HG02642 (cell line): ENCODE measurements around the gene TBC1D2B.

Experiments
- ATAC-seq: cut with Tn5 transposase; IDR thresholded peaks from one replicate; pipeline ENCODE4 v1.9.1; 2021; ENCODE audit warnings: mild to moderate bottlenecking; ENCODE audit not compliant: unreplicated experiment, poor library complexity

The TBC1D2B gene

DNA sequence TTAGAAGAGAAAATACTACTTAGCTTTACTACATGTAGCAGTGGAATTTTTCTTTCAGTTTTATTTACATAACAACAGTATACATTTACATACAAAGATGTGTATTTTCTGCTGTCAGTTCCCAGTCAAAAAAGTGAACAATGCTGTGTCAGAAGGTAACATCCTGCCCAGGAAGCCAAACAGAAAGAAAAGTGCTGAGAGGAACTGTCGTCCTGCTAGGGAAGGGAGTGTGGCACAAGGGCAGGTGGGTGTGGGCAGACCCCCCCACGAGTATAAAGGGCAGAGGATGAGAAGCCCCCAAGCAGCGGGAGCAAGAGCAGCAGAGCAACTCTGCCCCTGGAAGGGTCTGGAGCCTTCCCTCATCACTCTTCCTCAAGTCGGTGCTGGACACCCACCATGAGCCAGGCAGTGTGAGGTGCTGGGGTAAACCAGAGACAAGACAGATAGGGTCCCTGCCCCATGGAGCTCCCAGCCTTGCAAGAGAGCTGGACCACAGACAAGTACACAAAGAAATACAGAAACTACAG lies 39.7 kb downstream of the TBC1D2B start:
- no peak for ATAC-seq

DNA sequence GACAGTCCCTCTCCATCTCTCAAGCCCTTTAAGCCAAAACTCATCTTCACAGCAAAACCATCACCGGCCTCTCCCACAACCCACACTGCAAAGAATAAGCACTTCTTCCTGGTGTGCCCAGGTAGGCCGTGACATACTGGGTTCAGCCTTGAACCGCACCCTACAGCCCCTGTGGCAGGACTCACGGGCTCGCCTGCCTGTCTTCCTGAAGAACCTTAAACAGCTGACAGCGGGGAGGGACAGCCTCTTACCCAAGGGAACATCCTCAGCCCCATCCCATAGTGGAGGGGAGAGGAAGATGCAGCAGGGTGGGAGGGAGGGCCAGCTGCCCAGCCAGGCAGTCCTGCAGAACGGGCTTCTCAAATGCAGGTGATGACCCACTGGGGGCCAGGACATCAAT lies 40.2 kb downstream of the TBC1D2B start:
- ATAC-seq, result no peak

DNA sequence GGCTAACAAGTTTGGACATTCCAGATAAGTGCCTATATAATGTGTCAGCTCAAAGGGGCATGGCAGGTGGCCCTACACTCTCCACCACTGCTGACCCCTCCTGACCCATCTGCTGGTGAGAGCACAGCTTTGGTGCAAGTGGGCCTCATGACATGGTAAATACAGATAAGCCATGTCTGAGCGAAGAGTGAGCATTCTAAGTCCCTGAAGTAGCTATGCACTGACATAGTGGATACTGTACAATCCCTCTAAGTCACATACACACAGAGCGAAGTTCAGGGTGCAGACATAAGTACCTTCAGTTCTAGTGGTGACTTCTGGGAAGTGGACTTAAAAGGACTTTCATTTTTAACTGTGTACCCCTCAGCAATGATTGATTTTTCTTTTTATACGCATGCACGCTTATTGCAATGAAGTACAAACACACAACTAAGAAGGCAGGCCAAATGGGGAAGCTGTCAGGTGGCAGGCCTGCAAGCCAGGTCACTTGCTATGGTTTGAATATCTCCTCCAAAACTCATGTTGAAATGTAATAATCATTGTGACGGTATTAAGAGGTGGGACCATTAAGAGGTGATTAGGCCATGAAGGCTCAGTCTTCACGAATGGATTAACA lies 41.5 kb downstream of the TBC1D2B start:
- ATAC-seq, result no peak

DNA sequence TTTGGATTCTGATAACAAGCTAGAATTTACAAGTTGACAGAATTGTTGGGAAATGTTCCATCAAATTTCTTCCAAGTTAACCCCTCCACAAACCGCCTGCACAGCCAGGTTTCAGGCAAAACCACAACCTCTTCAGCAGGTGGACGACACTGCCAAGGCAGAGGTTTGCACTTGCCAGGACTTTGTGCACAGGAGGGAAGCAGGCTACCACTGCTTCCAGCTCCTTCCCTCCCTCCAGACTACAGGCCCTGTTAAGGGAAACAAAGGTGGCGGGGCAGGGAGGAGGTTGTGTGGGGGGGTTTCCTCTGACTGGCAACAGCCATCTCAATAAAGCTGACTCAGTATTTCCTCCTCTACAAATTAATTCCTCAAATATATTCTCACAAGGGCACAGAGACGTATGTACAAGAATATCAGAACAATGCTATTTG lies 42.2 kb downstream of the TBC1D2B start:
- ATAC-seq, result no peak

DNA sequence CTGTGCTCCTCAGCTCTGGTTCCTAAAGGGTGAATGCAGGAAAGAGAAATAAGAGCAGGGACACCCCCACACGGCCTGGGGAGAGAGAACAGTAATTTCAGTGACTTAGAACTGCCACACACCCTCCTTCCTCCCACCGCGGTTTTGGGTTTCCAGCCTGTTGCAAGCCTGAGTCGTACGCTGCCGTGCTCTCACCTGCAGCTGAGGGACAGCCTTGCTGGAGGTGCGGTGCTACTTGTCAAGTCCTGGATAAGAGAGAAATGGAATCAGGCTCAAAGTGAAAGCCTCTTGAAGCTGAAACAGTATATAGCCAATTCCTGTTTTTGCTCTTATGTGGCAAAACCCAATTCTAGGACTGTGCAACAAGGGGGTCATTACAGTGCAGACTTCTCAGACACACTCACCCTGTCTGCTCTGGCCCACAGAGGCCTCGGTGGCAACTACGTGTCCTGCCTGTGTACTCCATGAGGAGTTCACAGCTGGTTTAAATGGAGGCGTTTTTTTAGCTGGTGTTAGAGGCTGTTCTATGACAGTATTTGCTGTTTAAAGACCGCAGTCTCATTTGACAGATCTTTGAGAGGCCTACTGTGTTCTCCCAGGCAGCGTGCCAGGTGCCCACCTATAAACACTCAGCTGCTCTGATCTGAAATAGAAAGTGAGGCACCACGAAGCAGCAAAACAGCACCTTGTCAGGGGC lies 42.9 kb downstream of the TBC1D2B start:
- peak; percentile 73 for ATAC-seq

DNA sequence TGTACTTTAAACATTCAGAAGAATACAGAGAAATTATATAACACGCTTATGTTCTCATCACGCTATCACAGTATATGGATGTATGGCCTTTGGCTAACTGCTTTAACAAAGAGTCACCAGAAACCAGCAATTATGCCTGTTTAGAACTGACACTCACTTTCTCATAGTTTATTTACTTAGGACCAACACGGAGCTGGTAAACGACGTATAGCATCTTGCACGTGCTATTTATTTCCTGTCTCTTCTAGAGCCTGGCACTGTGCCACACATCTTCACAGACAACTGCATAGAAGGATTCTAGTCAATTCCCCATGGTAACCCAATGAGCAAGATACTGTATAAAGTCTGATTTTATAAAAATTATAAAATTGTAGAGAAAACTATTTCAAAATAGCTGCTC lies 43.6 kb downstream of the TBC1D2B start:
- ATAC-seq, result no peak

DNA sequence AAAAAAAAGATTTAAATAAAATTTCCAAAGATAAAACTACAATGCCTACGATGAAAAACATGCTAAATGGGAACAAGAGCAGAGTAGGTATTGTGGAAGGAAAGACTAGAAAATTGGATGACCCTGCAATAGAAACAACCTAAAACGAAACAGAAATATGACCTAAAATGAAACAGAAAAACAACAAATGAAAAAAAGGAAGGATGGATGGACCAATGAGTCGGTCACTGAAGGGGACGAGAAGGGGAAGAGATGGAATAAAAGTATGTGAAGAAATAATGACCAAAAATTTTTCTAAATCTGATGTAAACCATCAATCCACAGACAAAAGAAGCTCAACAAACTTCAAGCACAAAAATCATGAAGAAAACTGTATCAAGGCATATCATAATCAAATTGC lies 44.8 kb downstream of the TBC1D2B start:
- ATAC-seq, result no peak

DNA sequence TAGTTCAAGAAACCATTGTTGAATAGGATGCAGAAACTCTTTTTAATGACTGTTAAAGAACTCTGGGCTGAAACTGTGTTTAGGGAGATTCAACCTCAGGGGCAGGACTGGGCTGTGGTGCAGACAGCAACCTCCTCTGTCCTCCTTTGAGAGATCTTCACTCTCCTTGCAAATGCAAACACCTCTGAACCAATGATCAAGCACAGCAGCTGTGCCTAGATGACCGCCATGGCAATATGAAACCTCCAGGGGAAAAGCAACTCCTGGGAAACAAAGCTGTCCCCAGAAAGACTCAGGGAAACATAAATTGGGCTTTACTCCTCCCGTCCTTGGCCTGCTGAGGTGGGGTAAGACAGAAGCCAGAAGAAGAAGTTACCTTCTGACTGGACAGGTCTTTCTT lies 52.6 kb downstream of the TBC1D2B start:
- no peak for ATAC-seq

DNA sequence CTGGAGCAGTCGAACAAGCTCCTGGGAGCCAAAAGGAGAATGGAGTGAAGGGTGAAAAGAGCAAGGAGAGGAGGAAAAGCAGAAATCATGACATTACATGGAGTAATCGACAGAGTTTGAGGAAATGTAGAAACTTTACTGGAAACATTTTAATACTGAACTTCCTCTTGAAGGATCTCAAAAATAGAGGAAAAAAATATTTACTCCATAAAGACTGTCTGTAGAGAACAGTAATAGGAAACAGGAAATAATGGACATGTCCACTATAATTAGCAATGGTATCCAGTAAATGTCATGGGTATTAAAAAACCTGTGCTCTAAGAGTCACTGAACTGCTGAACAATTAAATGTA lies 53.0 kb downstream of the TBC1D2B start:
- ATAC-seq, result no peak

DNA sequence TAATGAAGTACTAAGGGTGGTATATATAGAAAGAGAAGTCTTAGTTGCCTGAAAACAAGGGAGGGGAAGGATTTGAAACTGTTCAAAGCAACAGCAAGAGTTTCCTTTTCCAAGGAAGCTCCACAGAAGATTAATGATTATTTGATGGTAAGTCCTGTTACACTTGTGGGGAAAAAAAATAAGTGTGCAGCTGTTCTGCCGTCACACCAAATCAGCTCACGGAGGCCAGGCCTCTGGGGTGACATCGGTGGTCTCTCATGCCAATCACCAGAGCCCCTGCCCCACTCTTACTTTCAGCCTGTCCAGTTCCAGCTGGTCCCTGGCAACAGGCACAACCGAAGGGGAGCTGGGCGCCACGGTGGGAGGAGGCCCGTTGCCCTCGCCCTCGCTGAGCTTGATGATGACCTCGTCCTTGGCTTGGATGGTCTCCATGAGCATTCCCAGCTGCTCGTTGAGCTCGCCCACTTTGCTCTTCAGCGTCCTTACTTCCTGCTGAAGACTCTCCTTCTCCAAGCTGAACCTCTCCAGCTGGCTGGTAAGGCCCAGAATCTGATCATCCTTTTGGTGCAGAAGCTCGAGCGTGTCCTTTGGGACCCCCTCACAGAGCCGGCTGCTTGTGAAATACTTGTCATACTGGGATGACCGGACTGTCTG lies 53.5 kb downstream of the TBC1D2B start:
- no peak for ATAC-seq

DNA sequence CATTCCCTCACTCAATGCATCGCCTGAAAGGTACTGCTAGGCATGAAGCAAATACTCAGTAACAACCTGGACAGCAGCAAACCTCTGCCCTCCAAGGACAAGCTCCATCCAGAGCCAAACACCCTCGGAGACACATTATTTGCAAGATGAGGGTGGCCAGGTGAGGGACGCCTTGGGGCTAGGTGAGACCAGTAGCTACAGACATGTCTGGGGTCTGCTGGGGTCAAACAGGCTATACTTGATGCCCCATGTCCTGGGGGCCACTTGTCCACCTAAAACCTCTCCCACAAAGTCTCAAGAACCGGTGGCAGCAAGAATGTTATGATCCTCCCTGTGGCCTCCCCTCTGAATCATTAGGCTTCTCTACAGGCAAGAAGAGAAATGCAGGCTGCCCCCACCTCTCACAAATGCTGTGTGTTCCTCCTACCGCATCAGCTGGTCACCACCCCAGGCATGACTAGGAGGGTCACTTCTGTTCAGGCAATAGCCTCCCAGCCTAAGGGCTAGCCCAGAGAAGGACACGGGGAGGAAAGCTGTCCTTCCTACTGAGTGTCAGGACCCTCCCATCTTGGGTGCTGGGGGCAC lies 54.3 kb downstream of the TBC1D2B start:
- no peak for ATAC-seq

DNA sequence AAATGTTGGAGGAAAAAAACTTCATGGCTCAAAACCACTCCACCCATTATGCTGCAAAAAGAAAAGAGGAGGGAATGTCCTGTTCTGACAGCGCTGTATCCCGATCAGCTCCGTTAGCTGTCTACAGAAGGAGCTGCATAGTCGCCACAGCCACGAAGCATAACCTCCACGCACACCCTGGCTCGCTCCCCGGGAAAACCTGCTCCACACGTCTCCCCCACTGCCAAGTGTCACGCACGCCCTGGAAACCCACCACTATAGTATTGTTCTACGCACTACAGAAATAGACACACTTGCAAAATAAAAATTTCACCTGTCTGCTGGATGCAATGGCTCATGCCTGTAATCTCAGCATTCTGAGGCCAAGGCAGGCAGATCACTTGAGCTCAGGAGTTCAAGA lies 55.8 kb downstream of the TBC1D2B start:
- no peak for ATAC-seq

DNA sequence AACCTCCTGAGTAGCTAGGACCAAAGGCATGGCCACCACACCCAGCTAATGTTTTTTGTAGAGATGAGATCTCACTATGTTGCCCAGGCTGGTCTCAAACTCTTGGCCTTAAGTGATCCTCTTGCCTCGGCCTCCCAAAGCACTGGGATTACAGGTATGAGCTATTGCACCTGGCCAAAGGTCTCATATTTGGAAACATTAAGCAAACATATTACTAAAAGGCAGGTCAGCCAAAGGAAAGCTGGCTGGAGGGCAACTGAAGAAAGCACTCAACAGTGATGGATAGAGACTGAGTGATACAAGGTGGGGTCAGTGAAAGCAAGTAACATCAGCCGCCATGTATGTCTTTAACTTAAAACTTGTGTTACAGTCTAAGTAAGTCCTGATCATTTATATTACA lies 57.5 kb downstream of the TBC1D2B start:
- no peak for ATAC-seq

DNA sequence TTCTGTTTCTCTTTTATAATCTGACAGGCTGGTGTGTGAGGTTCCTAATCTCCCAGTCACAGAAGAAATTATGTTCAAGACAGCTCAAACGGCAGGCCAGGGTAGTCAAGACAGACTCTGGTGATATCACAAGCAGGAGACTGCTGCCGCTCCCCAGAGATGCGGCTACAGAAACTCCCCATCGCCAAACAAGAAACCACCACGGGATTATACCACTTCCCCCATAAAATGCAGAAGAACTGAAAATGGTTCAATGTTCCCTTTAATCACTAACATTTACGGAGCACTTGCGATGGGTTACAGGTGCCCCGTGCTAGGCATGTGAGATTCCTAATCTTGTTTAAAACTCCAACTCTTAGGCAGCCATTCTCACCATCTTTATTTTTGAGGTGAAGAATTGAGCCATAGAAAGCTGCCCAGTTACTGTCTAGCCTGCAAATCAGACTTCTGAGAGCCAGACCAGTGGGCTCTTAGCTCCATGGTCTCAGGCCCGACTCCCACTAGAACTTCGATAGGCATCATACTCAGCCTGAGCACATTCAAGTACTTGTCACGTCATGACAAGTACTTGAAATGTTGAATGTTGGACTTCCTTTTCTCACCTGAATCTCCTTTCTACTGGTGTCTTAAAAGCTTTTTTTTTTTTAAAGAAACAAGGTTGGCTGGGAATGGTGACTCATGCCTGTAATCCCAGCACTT lies 58.4 kb downstream of the TBC1D2B start:
- ATAC-seq, result no peak

DNA sequence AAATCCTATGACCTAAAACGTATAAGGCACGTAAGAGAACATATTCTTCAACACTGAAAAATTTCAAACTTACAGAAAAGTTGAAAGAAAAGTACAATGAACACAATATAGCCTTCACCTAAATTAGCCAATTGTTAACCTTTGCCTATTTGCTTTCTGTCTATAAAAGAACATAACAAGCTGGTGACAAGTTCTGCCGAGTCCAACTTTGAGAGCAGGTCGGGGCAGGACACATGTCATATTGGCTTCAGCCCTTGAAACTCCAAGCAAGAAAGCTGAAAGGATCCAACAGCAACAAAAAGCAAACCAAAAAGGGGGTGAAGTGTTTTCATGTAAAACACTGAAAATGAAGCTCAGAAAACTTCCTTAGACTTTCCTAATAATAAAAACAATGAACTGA lies 59.1 kb downstream of the TBC1D2B start:
- ATAC-seq, result no peak

DNA sequence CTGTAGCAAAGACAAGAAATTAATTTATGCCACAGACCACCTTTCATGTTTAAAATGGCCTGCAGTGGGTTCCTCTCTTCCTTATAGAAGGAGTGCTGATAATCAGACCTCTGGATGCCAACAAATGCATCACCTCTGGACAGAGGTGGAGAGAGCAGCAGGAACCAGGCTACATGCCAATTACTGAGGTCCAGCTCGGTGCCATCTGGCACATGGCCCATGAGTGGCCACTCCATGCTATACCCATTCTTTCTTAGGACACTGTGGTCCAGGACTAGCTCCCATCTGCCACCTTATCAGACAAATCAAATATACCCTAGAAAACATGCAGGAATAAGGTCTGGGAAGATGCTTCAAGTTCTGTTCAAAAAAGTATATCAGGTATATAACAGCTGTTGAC lies 60.7 kb downstream of the TBC1D2B start:
- ATAC-seq, result no peak

DNA sequence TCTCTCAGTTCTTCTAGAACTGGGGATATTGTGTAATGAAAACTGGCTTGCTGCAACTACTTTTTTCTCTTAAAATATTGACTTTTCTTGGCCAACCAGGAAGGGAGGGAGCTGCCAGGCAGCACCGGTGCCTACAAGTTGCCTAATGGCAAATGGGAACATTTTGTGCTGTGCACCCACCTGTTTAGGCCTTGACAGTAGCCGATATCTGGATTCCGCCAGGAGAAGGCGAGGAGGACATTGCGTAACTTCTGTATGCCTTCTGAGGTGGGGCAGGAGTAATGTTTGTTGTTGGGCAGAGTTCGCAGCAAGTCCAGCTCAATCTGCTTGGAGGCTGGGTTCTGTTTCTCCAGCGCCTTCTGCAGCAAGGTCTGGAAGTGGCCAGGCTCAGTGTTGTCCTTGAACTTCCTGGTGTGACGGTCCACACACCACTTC lies 64.9 kb downstream of the TBC1D2B start:
- ATAC-seq, result no peak

DNA sequence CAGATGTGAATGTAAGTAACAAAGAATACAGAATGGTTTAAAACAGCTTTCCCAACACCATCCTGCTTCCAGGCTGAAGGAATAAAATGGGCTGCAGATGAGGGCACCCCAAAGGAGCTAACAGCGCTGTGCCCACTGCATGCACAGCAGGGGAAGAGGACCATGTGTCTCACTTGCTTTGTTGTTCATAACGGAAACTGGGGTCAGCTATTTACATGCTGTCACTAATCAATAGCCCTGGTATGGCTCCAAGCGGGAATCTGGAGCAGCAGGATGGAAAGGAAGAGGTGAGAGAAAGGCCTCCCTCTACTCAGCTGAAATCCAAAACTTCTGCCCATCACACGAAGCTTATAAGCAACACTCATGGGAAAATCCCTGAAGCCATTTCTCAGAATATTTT lies 67.4 kb downstream of the TBC1D2B start:
- no peak for ATAC-seq

DNA sequence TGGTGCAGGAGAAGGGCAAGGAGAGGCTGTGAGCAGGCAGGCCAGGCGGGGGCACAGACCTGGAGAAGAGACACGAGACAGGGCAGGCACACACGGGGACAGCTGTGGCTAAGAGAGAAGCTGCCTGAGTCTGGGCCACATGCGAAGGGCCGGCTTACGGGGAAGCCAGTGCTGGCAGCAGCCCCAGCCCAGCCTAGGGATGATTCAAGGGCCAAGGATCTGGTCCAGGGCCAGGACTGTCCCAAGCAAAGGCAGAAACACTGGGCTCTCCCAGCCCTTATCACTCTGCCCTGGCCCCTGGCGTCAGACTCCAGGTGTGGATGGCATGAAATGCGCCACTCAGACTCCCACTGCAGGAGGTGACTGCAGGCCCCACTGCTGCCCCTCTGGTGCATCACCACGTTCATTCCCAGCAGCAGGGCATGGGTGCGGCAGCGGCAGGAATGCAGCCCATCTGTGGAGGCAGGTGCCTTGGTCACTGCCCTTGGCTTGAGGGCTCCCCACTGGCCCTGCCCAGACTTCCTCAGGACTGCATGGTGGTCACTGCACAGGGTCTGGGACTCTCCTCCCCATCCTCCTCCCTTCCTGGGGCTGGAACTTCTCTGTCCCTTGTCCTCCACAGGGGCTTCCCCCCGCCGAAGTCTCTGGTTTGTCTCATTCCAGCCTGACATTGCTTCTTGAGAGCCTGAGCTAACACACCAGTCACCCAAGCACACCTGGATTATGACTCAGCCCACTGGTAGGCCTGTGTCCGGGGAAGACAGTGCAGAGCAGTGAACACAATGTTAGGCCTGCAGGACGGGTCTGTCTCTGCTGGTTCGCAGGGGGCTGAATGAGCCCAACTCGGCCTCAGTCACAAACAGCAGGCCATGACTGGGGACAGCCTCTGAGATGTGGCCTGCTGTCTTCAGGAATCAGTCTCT lies 69.3 kb downstream of the TBC1D2B start:
- ATAC-seq, result no peak
